ENCODE measurements around the gene AGPAT4.

GRCh38 chr6:161195386-161195785 is 78.5 kb downstream of the AGPAT4 start:
- TF ChIP-seq POLR2AphosphoS5 (IDR thresholded peaks at IDR 0.05), result no peak
- TF ChIP-seq CTCF (IDR thresholded peaks at IDR 0.05), result no peak
- no peak for TF ChIP-seq POLR2A (IDR thresholded peaks at IDR 0.05)
